HL-60/S4 treated with retinoic acid at 250 ng/mL for 4 days and 3 days (cell line): Measurements from ENCODE around the gene SLC28A1.

Experiments
- in situ Hi-C: fragments of 300-500 bp; cut with MboI; formaldehyde crosslinking; loops from 2 replicates; pipeline ENCODE4 v1.7.0; 2022; ENCODE audit warnings: low sequenced_read_pairs

Gene SLC28A1

GRCh38 chr15:84929795-84930603 lies 45.5 kb downstream of the SLC28A1 start:
- in situ Hi-C loops, result no loop called here

DNA sequence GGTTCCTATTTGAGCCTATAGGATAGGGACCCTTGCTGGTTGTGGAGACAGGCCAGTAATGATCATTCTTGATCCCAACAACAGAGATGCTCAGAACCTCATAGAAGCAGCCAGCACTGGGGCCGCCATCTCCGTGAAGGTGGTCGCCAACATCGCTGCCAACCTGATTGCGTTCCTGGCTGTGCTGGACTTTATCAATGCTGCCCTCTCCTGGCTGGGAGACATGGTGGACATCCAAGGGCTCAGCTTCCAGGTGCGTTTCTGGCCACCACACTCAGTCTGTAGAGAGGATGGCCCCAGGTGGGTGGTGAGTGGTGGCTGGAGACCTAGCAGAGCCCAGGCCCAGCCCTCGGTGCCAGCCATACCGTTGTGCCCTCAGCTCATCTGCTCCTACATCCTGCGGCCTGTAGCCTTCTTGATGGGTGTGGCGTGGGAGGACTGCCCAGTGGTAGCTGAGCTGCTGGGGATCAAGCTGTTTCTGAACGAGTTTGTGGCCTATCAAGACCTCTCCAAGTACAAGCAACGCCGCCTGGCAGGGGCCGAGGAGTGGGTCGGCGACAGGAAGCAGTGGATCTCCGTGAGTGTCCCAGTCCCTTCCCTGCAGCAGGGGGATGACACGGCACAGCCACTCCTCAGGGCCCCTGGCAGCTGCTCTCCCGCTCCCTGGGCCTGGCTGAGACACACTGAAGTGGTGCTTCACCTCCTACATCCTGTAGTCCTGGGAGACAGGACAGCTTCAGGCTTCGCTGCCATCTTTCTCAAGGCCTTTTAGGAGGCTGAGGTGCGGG lies 50.7 kb downstream of the SLC28A1 start:
- in situ Hi-C loops, result no loop called here

GRCh38 chr15:84937144-84937543 lies 52.7 kb downstream of the SLC28A1 start:
- in situ Hi-C loops, result no loop called here

GRCh38 chr15:84938726-84939125 lies 54.3 kb downstream of the SLC28A1 start:
- in situ Hi-C loops, result no loop called here

DNA sequence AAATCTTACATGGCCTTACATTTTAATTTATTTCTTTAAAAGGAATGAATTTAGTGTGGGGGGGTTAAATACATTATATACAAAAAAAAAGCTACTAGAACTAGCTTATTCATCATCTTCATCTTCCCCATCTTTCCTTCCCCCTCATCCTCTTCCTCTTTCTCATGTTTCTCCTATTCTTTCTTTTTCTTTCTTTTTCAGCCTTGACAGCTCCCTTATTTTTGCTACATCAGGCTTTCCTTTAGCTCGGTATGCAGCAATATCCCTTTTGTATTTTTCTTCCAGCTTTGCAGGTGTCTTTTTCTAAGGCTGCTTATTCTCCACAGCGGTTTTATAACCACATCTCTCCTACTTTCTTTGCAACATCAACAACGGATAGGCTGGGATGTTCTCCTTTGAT lies 55.9 kb downstream of the SLC28A1 start:
- in situ Hi-C loops, result no loop called here

GRCh38 chr15:84942456-84942855 lies 58.0 kb downstream of the SLC28A1 start:
- in situ Hi-C loops, result no loop called here

DNA sequence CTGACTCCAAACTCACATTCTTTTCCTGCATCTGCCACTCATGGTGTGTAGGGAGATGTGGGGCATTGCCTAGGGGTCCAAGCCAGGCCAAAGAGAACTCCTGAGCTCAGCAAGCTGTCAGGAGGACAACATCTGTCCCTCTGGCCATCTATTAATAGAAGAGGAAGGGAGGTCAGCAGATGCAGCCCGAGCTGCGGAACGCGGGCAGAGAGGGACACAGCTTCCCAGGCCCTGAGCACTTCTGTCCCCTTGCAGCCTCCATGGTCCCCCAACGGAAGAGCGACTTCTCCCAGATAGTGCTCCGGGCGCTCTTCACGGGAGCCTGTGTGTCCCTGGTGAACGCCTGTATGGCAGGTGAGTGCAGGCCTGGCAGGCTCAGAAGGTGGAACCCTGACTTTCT lies 59.8 kb downstream of the SLC28A1 start:
- in situ Hi-C loops, result no loop called here

GRCh38 chr15:84944861-84945260 lies 60.4 kb downstream of the SLC28A1 start:
- in situ Hi-C loops, result no loop called here

GRCh38 chr15:84946772-84947489 lies 62.5 kb downstream of the SLC28A1 start:
- in situ Hi-C loops, result no loop called here

DNA sequence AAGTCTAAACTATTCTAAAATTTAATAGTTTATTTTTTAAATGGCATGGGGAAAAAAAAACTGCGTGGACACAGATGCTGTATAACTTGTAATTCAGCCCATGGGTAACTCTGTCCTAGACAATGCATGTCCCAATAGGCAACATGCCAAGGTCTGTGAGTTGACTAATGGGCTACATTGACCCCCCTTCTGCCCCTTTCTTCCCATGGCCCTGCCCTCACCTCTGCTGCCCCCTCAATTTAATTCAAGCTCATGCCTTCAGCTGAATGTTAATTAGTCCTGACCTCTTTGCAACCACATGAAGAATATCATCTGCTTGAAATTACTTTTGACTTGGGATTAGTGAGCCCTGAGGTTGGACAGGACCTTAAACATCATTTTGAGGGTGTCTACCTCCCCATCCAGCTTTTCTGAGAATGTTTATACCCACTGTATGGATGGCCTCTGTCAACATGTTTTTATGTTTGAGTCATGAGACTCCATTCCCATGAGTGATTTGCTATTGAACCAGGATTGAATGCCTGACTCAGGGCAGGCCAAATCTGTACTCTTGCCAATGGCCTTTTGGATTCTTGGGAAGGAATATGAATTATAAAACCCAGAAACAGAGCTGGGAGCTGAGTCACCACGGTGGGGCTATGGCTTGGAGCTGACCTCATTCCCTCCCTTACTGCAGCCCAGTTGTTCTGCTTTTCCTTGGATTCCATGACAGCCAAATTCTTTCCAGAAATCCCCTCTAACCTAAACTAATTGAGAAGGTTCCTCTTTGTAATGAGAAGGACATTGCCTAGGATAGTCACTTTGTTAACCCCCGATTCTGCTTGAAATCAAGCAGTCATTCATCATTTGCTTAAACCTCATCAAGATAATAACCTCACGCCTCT lies 63.7 kb downstream of the SLC28A1 start:
- in situ Hi-C loops, result no loop called here

DNA sequence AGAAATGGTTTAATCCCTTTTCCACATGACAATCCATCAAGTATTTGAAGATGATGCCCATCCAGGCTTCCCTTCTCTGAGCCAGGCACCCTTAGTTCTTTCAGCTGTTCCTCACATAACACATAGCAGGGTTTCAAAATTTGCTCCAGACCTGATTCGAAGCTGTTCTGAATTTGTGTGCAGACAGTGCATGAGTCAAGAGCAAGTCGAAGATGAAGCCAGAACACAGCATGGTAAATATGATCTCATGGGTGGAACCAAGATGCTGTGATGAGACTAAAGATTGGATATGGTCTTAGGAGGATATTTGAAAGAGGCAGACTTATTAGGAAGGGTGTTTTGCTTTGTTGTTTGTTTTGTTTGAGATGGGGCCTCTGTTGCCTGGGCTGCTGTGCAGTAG lies 64.6 kb downstream of the SLC28A1 start:
- in situ Hi-C loops, result no loop called here

DNA sequence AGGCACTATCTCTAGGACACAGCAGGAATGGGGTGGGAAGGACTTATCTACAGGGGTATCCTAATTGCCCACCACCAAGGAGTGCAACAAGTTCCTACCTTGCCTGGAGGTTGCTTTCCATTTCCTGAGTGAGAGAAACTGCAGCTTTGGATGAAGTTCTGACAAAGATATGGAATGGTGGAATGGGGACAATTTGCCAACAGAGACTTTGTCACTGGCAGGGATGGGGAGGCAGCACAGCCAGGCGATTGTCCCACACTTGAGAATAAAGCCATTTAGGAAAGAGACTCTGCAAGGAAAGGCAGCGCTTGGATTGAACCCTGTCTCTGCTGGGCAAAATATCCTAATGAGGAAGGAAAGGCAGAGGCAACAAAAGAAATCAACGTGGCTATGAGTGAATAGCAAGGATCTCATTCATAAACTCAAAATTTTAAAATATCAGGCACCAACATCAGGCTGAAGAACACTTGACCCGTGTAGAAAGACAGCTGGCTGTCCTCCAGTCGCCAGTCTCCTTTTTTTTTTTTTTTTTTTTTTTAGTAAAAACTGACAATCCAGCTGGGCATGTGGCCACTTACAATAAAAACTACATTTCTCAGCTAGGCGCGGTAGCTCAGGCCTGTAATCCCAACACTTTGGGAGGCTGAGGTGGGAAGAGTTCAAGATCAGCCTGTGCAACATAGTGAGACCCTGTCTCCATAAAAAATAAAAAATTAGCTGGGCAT lies 65.5 kb downstream of the SLC28A1 start:
- in situ Hi-C loops, result loop anchor here (10.0 kb wide), 1 partner anchor 55 kb away; no protein-coding TSS in a partner anchor

GRCh38 chr15:84950570-84951111 lies 66.2 kb downstream of the SLC28A1 start:
- in situ Hi-C loops, result loop anchor here (10.0 kb wide), 1 partner anchor 56 kb away; no protein-coding TSS in a partner anchor

- in situ Hi-C loops, result loop anchor here (10.0 kb wide), 1 partner anchor 57 kb away; no protein-coding TSS in a partner anchor
Measured at GRCh38 chr15:84951736-84952135, 67.3 kb downstream of the SLC28A1 start.

- in situ Hi-C loops, result loop anchor here (10.0 kb wide), 1 partner anchor 58 kb away; no protein-coding TSS in a partner anchor
Measured at GRCh38 chr15:84953136-84953535, 68.7 kb downstream of the SLC28A1 start.

GRCh38 chr15:84953726-84954125 lies 69.3 kb downstream of the SLC28A1 start:
- in situ Hi-C loops, result loop anchor here (10.0 kb wide), 1 partner anchor 59 kb away; no protein-coding TSS in a partner anchor

- in situ Hi-C loops, result loop anchor here (10.0 kb wide), 1 partner anchor 60 kb away; no protein-coding TSS in a partner anchor
Measured at GRCh38 chr15:84955089-84955848, 70.8 kb downstream of the SLC28A1 start.

- in situ Hi-C loops, result loop anchor here (10.0 kb wide), 1 partner anchor 61 kb away; no protein-coding TSS in a partner anchor
Measured at GRCh38 chr15:84956199-84956598, 71.7 kb downstream of the SLC28A1 start.
